ENCODE results near the gene ADGRG3.

ADGRG3 gene

DNA sequence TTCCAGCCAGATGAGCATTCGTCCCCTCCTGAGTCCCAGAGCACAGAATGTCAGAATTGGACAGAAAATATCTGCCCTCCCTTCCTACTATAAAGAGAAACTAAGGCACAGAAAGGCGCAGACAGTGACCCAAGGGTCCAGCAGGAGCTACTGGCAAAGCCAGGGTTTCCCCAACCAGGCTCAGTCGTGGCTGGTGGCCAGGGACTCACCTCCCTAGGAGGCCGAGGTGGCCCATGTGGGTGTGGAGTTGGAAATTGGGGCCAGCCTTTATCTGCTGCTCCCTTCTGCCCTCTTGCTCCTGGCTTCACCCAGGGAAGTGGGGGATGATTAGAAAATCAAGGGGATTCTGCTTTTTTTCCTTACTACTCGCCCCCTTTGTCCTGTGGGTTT, 27.6 kb downstream of the ADGRG3 start:
- Mint-ChIP-seq H3K4me1 (peaks cover 7% of the 10 kb centered on the region), H3K27me3 (peaks cover 14% of the 10 kb centered on the region), H3K27ac (ENCODE audit: low read depth) (no peak overlapping the region), H3K4me3 (no peak overlapping the region), H3K36me3 (ENCODE audit: insufficient read depth) (no peaks in the 10 kb centered on the region), H3K9me3 (no peaks in the 10 kb centered on the region)
- DNase-seq (ENCODE audit: low spot score in 2 of 2) (no peak), ATAC-seq (replicated peaks; ENCODE audit: extremely low read depth, poor library complexity, severe bottlenecking) (no peak)

DNA sequence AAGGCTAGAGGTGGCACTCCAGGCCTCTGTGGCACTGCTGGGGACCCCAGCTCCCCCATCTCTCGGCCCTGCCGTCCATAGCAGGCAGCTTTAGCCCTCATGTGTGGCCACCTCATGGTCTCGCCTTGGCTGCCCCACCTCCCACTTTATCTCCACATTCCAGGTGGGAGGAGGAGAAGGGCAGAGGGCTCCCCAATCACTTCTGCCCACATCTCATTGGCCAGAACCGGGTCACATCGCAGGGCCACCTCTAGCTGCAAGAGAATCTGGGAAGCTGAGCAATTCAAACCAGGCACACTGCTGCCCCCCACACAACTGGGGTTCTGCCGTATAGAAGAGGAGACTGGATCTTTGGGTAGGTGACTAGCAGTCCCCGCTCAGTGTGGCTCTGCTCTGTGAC, 28.1 kb downstream of the ADGRG3 start:
- H3K4me1 Mint-ChIP-seq, result peaks cover 7% of the 10 kb centered on the region
- ATAC-seq (replicated peaks; ENCODE audit: extremely low read depth, poor library complexity, severe bottlenecking) (no peak), DNase-seq (ENCODE audit: low spot score in 2 of 2) (no peak)
- no peaks in the 10 kb centered on the region for H3K9me3 Mint-ChIP-seq
- peaks cover 14% of the 10 kb centered on the region for H3K27me3 Mint-ChIP-seq
- H3K4me3 Mint-ChIP-seq, result no peak overlapping the region
- no peaks in the 10 kb centered on the region for H3K36me3 Mint-ChIP-seq (ENCODE audit: insufficient read depth)
- H3K27ac Mint-ChIP-seq (ENCODE audit: low read depth), result no peak overlapping the region

DNA sequence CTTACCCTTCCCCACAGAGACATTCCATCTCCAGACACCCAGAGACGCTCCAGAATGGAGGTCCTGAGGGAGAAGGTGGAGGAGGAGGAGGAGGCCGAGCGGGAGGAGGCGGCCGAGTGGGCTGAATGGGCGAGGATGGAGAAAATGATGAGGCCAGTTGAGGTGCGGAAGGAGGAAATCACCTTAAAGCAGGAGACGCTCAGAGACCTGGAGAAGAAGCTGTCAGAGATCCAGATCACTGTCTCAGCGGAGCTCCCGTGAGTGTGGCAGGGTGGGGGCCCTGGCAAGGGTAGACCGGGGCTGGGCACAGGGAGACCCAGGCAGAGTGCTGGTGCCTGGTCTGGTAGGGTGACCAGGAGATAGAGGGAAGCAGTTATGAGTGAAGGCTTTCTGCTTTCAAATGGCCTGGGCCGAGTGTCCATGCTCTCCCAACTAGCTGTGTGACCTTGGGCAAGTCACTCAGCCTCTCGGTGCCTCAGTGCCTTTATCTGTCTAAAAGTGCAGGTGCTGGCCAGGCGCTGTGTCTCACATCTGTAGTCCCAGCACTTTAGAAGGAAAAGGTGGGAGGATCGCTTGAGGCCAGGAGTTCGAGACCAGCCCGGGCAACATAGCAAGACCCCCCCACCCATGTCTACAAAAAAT, 29.9 kb downstream of the ADGRG3 start:
- DNase-seq (ENCODE audit: low spot score in 2 of 2) (no peak), ATAC-seq (replicated peaks; ENCODE audit: extremely low read depth, poor library complexity, severe bottlenecking) (no peak)
- Mint-ChIP-seq H3K4me1 (peaks cover 7% of the 10 kb centered on the region), H3K4me3 (no peak overlapping the region), H3K9me3 (no peaks in the 10 kb centered on the region), H3K27me3 (peaks cover 2% of the 10 kb centered on the region), H3K36me3 (ENCODE audit: insufficient read depth) (no peaks in the 10 kb centered on the region), H3K27ac (ENCODE audit: low read depth) (no peak overlapping the region)

DNA sequence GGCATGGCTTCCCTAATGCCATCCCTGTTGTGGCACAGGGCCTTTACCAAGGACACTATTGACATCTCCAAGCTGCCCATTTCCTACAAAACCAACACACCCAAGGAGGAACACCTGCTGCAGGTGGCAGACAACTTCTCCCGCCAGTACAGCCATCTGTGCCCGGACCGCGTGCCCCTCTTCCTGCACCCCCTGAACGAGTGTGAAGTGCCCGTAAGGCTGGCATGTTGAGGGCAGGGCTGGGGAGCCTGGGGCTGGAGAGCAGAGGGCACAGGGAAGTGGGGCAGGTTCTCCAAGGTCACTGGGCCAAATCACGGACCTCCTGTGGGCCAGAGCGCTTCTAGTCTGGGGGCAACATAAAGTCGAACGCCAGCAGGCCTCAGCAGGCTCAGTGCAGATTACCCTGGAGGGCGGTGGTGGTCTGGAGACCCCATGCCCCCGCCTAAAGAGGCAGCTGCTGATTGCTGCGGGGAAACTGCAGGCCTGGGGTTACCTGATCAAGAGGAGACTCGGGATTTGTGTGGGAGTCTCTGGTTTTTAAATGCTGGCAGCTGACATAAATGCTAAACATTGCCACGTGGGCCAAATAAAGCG, 30.8 kb downstream of the ADGRG3 start:
- no peak for DNase-seq (ENCODE audit: low spot score in 2 of 2)
- H3K36me3 Mint-ChIP-seq (ENCODE audit: insufficient read depth), result no peaks in the 10 kb centered on the region
- no peaks in the 10 kb centered on the region for H3K9me3 Mint-ChIP-seq
- no peak overlapping the region for H3K27ac Mint-ChIP-seq (ENCODE audit: low read depth)
- no peak for ATAC-seq (replicated peaks; ENCODE audit: extremely low read depth, poor library complexity, severe bottlenecking)
- H3K27me3 Mint-ChIP-seq, result no peaks in the 10 kb centered on the region
- H3K4me1 Mint-ChIP-seq, result peaks cover 7% of the 10 kb centered on the region
- H3K4me3 Mint-ChIP-seq, result no peak overlapping the region

DNA sequence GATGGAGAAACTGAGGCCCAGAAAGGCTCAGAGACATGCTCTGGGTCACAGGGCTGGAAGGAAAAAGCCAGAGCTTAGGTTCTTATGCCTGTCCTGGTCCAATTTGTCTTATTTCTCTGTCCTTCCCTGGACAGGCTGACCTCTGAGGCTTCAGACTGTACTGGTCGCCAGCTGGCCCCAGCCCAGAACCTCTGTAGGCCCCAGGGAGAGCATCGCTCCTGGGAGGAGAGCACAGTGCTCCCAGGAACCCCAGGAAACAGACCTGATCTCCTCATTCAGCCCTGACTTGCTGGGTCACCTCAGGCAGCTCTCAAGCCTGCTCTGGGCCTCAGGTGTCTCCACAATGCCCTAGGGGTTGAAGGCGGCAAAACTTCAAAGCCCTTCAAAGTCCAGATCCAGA, 31.4 kb downstream of the ADGRG3 start:
- Mint-ChIP-seq H3K4me3 (no peak overlapping the region), H3K4me1 (peaks cover 7% of the 10 kb centered on the region), H3K9me3 (no peaks in the 10 kb centered on the region), H3K27me3 (no peaks in the 10 kb centered on the region), H3K36me3 (ENCODE audit: insufficient read depth) (no peaks in the 10 kb centered on the region), H3K27ac (ENCODE audit: low read depth) (no peak overlapping the region)
- ATAC-seq (replicated peaks; ENCODE audit: extremely low read depth, poor library complexity, severe bottlenecking), result no peak
- DNase-seq (ENCODE audit: low spot score in 2 of 2), result no peak

DNA sequence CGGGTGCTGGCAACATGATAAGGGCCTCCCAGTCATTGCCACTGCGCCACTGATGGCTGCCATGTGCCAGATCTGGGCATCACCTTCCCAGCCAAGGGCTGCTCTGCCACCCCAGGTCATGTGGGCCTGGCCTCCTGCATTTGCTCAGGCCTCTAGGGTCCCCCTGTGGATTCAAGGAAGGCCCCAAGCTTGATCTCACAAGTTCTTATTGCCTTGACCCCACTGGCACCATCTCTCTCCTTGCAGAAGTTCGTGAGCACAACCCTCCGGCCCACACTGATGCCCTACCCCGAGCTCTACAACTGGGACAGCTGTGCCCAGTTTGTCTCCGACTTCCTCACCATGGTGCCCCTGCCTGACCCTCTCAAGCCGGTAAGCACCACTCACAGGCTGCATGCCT, 31.8 kb downstream of the ADGRG3 start:
- H3K36me3 Mint-ChIP-seq (ENCODE audit: insufficient read depth), result no peaks in the 10 kb centered on the region

DNA sequence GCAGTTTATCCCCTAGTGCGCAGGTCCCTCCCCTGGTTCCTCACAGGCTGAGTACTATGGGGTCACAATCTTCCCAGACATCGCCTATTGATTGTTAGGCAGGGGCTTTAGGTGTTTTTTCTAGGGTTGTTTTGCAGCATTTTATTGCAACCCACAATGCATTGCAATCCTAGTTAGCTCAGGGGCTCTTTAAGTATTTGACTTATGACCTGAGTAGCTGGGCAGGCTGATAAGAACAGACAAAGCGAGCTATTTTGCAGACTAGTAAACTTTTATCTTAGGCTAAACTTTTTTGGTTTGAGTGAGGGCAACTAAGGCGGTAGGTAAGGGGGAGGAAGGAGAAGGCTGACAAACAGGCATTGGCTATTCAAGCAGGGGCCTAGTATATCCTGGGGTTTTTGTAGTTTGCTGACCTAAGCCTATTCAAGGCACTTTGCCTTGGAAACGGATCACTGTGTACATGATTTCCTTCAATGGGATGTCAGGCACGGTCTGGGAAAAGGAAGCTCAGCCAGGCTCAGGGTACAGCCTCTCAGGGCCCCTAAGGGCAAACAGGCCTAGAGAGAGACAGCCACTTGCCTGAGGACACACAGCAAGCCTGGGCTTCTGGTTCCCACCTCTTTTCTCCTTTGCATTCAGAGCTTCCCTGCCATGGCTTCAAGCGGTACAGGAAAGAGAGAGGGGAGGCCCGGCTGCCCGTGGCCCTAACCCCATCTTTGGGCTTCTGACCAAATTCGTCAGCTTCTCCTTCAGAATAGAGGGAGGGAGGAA, 32.9 kb downstream of the ADGRG3 start:
- Mint-ChIP-seq H3K9me3 (no peaks in the 10 kb centered on the region), H3K27ac (ENCODE audit: low read depth) (no peak overlapping the region), H3K36me3 (ENCODE audit: insufficient read depth) (no peaks in the 10 kb centered on the region), H3K27me3 (no peaks in the 10 kb centered on the region), H3K4me3 (no peak overlapping the region), H3K4me1 (no peaks in the 10 kb centered on the region)
- ATAC-seq (replicated peaks; ENCODE audit: extremely low read depth, poor library complexity, severe bottlenecking) (no peak), DNase-seq (ENCODE audit: low spot score in 2 of 2) (no peak)

More for the DNA sequence above, 31.8 kb downstream of the ADGRG3 start:
- H3K4me3 Mint-ChIP-seq, result no peak overlapping the region
- peaks cover 3% of the 10 kb centered on the region for H3K4me1 Mint-ChIP-seq
- DNase-seq (ENCODE audit: low spot score in 2 of 2), result no peak
- ATAC-seq (replicated peaks; ENCODE audit: extremely low read depth, poor library complexity, severe bottlenecking), result no peak
- no peaks in the 10 kb centered on the region for H3K9me3 Mint-ChIP-seq
- H3K27me3 Mint-ChIP-seq, result no peaks in the 10 kb centered on the region
- no peak overlapping the region for H3K27ac Mint-ChIP-seq (ENCODE audit: low read depth)

DNA sequence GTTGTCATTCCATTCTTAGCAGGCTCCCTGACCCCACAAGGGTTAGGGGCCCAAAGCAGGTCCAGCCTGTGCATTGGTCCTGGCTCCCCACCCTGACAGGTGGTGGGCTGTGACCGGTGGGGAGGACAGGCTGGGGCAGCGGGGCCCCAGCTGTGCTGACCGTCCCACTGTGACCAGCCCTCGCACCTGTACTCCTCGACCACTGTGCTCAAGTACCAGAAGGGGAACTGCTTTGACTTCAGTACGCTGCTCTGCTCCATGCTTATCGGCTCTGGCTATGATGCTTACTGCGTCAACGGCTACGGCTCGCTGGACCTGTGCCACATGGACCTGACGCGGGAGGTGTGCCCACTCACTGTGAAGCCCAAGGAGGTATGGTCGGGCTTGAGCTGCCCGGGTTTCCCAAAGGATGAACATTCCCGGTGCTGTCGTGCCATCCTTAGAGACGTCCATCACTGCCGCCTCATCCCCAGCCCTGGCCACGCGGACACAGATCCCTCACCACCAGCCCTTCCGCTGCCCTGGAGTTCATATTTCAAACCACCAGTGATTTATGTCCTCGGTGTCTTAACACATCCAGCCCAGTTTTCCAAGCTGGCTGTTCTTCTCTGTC, 33.8 kb downstream of the ADGRG3 start:
- no peak overlapping the region for H3K27ac Mint-ChIP-seq (ENCODE audit: low read depth)
- H3K36me3 Mint-ChIP-seq (ENCODE audit: insufficient read depth), result no peaks in the 10 kb centered on the region

DNA sequence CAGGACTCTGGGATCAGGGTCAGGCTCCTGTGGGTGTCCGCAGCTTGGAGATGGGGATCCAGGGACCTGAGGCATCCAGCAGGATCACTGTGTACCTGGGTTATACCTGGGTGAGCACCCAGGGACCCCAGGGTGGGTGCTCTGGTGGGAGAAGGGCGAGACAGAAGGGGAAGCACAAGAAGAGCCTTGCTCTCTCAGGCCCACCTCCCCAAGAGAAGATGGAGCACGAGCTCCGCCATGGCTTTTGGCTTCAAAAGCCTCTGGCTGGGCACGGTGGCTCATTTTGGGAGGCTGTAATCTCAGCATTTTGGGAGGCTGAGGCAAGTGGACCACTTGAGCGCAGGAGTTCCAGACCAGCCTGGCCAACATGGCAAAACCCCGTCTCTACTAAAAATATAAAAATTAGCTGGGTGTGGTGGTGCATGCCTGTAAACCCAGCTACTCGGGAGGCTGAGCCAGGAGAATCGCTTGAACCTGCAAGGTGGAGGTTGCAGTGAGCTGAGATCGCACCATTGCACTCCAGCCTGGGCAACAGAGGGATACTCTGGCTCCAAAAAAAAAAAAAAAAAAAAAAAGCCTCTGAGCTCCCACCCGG, 35.4 kb downstream of the ADGRG3 start:
- no peak overlapping the region for H3K27ac Mint-ChIP-seq (ENCODE audit: low read depth)
- peaks cover 12% of the 10 kb centered on the region for H3K27me3 Mint-ChIP-seq
- peaks cover 6% of the 10 kb centered on the region for H3K9me3 Mint-ChIP-seq
- ATAC-seq (replicated peaks; ENCODE audit: extremely low read depth, poor library complexity, severe bottlenecking) (no peak), DNase-seq (ENCODE audit: low spot score in 2 of 2) (no peak)
- no peaks in the 10 kb centered on the region for H3K4me1 Mint-ChIP-seq
- H3K4me3 Mint-ChIP-seq, result no peak overlapping the region
- no peaks in the 10 kb centered on the region for H3K36me3 Mint-ChIP-seq (ENCODE audit: insufficient read depth)

More for the DNA sequence above, 33.8 kb downstream of the ADGRG3 start:
- H3K27me3 Mint-ChIP-seq, result peaks cover 5% of the 10 kb centered on the region
- ATAC-seq (replicated peaks; ENCODE audit: extremely low read depth, poor library complexity, severe bottlenecking), result no peak
- H3K4me1 Mint-ChIP-seq, result no peaks in the 10 kb centered on the region
- no peak for DNase-seq (ENCODE audit: low spot score in 2 of 2)
- no peak overlapping the region for H3K4me3 Mint-ChIP-seq
- H3K9me3 Mint-ChIP-seq, result peaks cover 4% of the 10 kb centered on the region

DNA sequence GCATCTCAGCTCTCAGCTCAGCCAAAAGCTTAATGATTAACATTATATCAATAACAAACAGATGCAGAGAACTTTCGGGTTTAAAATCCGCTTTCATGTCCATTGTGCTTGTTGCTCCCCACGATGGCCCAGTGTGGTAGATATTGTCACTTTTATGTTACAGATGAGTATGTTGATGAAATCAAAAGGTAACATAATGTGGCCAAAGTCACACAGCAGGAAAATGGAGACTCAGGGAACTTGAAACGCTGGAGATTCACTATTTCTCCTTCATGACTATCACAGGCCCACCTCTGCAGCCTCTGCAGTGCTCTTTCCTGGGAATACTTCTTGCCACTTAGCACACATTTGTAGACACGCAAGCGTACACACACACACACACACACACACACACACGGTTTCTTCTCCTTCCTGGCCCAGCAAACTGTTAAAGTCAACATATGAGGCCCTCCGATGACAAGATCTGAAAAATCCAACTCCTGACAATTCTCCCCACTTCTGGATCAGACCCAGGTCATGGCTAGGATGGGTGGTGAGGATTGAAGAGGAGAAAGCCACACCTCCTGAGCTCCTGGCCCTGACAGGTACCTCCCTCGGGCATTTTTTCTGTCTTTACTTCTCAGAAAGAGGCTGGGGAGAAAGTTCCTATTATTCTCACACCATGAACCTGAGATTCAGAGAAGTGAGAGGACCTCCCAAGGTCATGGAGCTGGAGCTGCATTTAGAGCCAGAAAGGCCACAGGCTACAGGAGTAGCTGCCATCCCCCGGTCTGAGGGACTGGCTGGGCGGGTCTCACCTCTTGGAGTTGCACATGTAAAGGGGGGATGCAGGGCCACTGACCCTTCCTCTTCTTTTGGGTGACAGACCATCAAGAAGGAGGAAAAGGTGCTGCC, 36.2 kb downstream of the ADGRG3 start:
- H3K27me3 Mint-ChIP-seq, result peaks cover 12% of the 10 kb centered on the region
- peaks cover 2% of the 10 kb centered on the region for H3K36me3 Mint-ChIP-seq (ENCODE audit: insufficient read depth)
- H3K4me3 Mint-ChIP-seq, result no peak overlapping the region
- no peak for ATAC-seq (replicated peaks; ENCODE audit: extremely low read depth, poor library complexity, severe bottlenecking)
- H3K27ac Mint-ChIP-seq (ENCODE audit: low read depth), result no peak overlapping the region
- H3K4me1 Mint-ChIP-seq, result no peaks in the 10 kb centered on the region
- H3K9me3 Mint-ChIP-seq, result peaks cover 6% of the 10 kb centered on the region
- no peak for DNase-seq (ENCODE audit: low spot score in 2 of 2)

DNA sequence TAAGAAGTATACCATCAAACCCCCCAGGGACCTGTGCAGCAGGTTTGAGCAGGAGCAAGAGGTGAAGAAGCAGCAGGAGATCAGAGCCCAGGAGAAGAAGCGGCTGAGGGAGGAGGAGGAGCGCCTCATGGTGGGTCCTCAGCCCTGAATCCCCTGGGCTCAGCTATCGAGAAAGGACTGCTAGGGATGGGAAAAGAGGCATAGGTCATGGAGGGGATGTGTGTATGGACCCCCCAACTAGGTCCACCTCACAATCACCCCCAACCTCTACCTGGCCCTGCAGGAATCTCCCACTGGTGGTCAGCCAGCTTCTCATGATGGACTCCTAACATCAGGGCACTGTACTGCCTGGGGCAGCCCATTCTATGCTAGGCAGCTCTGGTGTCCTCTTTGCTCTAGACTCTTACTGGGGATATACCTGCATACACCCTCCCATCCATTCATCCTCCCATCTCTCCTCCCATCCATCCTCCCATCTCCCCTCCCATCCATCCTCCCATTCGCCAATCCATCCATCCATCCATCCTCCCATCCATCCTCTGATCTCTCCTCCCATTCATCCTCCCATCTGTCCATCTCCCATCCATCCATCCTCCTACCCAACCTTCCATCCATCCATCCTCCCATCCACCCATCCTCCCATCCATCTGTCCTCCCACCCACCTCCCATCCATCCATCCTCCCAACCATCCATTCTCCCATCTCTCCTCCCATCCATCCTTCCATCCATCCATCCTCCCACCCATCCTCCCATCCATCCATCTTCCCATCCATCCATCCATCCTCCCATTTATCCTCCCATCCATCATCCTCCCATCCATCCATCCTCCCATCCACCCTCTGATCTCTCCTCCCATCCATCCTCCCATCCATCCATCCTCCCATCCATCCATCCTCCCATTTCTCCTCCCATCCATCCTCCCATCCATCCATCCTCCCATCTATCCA, 37.1 kb downstream of the ADGRG3 start:
- ATAC-seq (replicated peaks; ENCODE audit: extremely low read depth, poor library complexity, severe bottlenecking) (no peak), DNase-seq (ENCODE audit: low spot score in 2 of 2) (no peak)
- Mint-ChIP-seq H3K27ac (ENCODE audit: low read depth) (no peak overlapping the region), H3K27me3 (peaks cover 12% of the 10 kb centered on the region), H3K4me1 (no peaks in the 10 kb centered on the region), H3K9me3 (peaks cover 6% of the 10 kb centered on the region), H3K36me3 (ENCODE audit: insufficient read depth) (peaks cover 2% of the 10 kb centered on the region), H3K4me3 (no peak overlapping the region)
